ENCODE data around the gene ZFYVE21.

- TF ChIP-seq, protein P1, sequence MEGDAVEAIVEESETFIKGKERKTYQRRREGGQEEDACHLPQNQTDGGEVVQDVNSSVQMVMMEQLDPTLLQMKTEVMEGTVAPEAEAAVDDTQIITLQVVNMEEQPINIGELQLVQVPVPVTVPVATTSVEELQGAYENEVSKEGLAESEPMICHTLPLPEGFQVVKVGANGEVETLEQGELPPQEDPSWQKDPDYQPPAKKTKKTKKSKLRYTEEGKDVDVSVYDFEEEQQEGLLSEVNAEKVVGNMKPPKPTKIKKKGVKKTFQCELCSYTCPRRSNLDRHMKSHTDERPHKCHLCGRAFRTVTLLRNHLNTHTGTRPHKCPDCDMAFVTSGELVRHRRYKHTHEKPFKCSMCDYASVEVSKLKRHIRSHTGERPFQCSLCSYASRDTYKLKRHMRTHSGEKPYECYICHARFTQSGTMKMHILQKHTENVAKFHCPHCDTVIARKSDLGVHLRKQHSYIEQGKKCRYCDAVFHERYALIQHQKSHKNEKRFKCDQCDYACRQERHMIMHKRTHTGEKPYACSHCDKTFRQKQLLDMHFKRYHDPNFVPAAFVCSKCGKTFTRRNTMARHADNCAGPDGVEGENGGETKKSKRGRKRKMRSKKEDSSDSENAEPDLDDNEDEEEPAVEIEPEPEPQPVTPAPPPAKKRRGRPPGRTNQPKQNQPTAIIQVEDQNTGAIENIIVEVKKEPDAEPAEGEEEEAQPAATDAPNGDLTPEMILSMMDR (IDR thresholded peaks at IDR 0.05): no peak
- TF ChIP-seq POLR2A (IDR thresholded peaks at IDR 0.05): no peak
- peak; percentile 68 for TF ChIP-seq POLR2AphosphoS5 (IDR thresholded peaks at IDR 0.05)
Measured at GRCh38 chr14:103736546-103737431, 21.2 kb downstream of the ZFYVE21 start.
